Measurements from ENCODE around the gene C17orf78.

DNA sequence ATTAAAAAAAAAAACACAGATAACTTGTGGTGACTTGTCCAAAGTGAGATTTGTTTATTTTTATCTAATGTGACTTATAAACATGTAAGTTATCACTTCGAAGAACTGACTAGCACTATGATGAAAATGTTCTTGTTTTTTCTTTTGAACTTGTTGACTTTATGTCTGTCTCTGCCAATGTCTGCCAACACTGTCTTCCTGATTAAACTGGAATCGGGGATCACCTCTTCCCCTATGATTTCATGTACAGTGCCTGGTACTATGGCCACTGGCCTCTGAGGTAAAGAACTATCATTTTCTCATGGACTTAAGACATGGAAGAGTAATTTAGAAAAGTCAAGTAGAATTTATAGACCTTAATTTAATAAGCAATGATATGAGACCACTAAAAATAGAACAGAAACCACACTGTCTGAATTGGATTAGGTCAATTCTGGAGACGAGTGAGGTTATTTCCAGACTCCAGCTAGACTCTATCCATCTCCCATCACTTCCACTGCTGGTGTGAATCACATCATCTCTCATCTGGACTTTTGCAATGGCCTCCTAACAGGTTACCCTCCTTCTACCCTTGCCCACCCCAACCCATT lies 8.9 kb downstream of the C17orf78 start:
- TF ChIP-seq CTCF (IDR thresholded peaks at IDR 0.05; ENCODE audit: insufficient read depth, low read depth, low read length) (no peak), EZH2 (IDR thresholded peaks at IDR 0.05; ENCODE audit: insufficient read depth, low read length) (no peak)
